DOHH2 (cell line): Measurements from ENCODE around the gene ZMIZ1.

Source experiments
- H3F3A ChIP-seq: fragments of 200-600 bp; sonication (generic), shearing (Covaris generic); 2 replicates; pipeline ENCODE4 v1.6.0; 2016; ENCODE audit warnings: antibody characterized with exemption, mild to moderate bottlenecking; ENCODE audit not compliant: control insufficient read depth, insufficient read depth
- H3K27ac ChIP-seq: fragments of 200-600 bp; sonication (generic); 2 replicates; pipeline ENCODE4 v1.5.1; 2014; ENCODE audit warnings: low read depth, mild to moderate bottlenecking, low read length, moderate library complexity
- H3K27me3 ChIP-seq: fragments of 200-600 bp; sonication (generic); 2 replicates; pipeline ENCODE4 v1.6.1; 2014; ENCODE audit warnings: mild to moderate bottlenecking, low read length, mixed read lengths; ENCODE audit not compliant: control insufficient read depth
- H3K36me3 ChIP-seq: fragments of 200-600 bp; sonication (generic); 2 replicates; pipeline ENCODE4 v1.6.1; 2014; ENCODE audit warnings: mild to moderate bottlenecking, low read length, moderate library complexity, mixed read lengths; ENCODE audit not compliant: control insufficient read depth
- H3K4me1 ChIP-seq: fragments of 200-600 bp; sonication (generic); 2 replicates; pipeline ENCODE4 v1.6.1; 2014; ENCODE audit warnings: mild to moderate bottlenecking, low read length, mixed read lengths; ENCODE audit not compliant: control insufficient read depth
- H3K4me2 ChIP-seq: fragments of 200-600 bp; sonication (generic); 2 replicates; pipeline ENCODE4 v1.6.0; 2014; ENCODE audit warnings: mild to moderate bottlenecking, low read length, moderate library complexity
- H3K4me3 ChIP-seq: fragments of 200-600 bp; sonication (generic); 2 replicates; pipeline ENCODE4 v1.5.1; 2014; ENCODE audit warnings: mild to moderate bottlenecking, low read length, mixed read lengths
- H3K79me2 ChIP-seq: fragments of 200-600 bp; sonication (generic); 2 replicates; pipeline ENCODE4 v1.6.1; 2014; ENCODE audit warnings: mild to moderate bottlenecking, low read length, mixed read lengths; ENCODE audit not compliant: control insufficient read depth
- H3K9me2 ChIP-seq: fragments of 200-600 bp; sonication (generic); replicated peaks from 2 replicates; pipeline ENCODE4 v1.6.1; 2014; ENCODE audit warnings: mild to moderate bottlenecking, low read length, mixed read lengths; ENCODE audit not compliant: control insufficient read depth
- H3K9me3 ChIP-seq: fragments of 200-600 bp; sonication (generic); 2 replicates; pipeline ENCODE4 v1.6.1; 2014; ENCODE audit warnings: antibody characterized with exemption, low read length, mixed read lengths; ENCODE audit not compliant: control insufficient read depth, insufficient read depth
- H4K20me1 ChIP-seq: fragments of 200-600 bp; sonication (generic); 2 replicates; pipeline ENCODE4 v1.6.0; 2014; ENCODE audit warnings: low read depth, mild to moderate bottlenecking, antibody characterized with exemption, low read length, moderate library complexity; ENCODE audit not compliant: control insufficient read depth, insufficient read depth
- EZH2phosphoT487 ChIP-seq: fragments of 200-600 bp; sonication (generic); IDR thresholded peaks from 2 replicates; pipeline ENCODE4 v1.6.1; 2017; ENCODE audit warnings: borderline replicate concordance, mild to moderate bottlenecking, antibody characterized with exemption, low read length, moderate library complexity, mixed read lengths
- TF ChIP-seq, protein P1 (sequence below): fragments of 200-600 bp; sonication (generic); IDR thresholded peaks from one replicate; pipeline ENCODE4 v1.5.1; 2014; ENCODE audit warnings: antibody characterized with exemption, mild to moderate bottlenecking, low read depth, low read length; ENCODE audit not compliant: poor library complexity, severe bottlenecking

Gene ZMIZ1

DNA sequence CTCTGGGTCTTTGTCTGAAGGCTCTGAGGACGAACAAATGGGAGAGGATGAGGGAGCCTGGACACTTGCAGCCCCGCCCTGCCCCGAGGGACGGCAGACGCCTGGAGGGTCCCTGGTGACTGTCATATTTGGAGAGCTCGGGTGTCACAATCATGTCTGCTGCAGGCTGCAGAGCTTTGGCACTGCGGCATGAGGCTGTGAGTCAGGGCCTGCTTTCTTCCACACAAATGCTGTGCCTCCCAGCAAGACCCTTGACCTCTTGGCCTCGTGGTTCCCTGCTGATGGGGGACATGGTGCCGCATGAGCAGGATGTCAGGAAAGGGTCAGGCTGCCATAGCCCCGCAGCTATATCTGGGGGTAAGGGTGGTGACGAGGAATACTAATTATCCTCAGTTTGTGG is 213.6 kb downstream of the ZMIZ1 start:
- H3K27me3 ChIP-seq, result no peaks in the 10 kb centered on the region
- no peaks in the 10 kb centered on the region for H3K9me3 ChIP-seq
- H3K4me1 ChIP-seq, result peaks cover 56% of the 10 kb centered on the region
- TF ChIP-seq, protein P1, sequence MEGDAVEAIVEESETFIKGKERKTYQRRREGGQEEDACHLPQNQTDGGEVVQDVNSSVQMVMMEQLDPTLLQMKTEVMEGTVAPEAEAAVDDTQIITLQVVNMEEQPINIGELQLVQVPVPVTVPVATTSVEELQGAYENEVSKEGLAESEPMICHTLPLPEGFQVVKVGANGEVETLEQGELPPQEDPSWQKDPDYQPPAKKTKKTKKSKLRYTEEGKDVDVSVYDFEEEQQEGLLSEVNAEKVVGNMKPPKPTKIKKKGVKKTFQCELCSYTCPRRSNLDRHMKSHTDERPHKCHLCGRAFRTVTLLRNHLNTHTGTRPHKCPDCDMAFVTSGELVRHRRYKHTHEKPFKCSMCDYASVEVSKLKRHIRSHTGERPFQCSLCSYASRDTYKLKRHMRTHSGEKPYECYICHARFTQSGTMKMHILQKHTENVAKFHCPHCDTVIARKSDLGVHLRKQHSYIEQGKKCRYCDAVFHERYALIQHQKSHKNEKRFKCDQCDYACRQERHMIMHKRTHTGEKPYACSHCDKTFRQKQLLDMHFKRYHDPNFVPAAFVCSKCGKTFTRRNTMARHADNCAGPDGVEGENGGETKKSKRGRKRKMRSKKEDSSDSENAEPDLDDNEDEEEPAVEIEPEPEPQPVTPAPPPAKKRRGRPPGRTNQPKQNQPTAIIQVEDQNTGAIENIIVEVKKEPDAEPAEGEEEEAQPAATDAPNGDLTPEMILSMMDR, result no peak
- no peak for TF ChIP-seq EZH2phosphoT487
- no peaks in the 10 kb centered on the region for H4K20me1 ChIP-seq
- H3K4me3 ChIP-seq, result no peak overlapping the region
- peaks cover 18% of the 10 kb centered on the region for H3K36me3 ChIP-seq
- H3K9me2 ChIP-seq, result no peaks in the 10 kb centered on the region
- 0 out of 2 replicates have a peak overlapping the region, but pooled peaks have one; percentile 63 for H3K4me2 ChIP-seq
- peaks cover 11% of the 10 kb centered on the region for H3F3A ChIP-seq
- H3K79me2 ChIP-seq, result peaks cover 6% of the 10 kb centered on the region
- no peak overlapping the region for H3K27ac ChIP-seq

DNA sequence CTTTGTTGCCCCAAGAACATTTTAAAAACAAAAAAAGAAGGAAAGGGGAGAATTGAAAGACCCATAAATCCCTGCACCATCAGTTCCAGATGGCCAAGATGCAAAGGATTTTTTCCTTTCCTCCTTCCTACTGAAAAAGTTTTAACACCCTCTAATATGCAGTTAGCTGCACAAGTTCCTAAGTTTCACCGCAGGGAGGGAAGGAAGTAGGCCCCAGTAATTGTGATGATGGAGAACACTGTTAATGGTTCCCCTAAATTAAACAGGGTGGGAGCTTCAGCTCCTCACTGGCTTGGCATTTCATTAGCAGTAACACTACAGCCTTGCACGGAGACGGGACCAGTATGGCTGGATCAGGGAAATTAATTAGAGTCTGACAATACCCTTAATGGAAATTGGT is 214.8 kb downstream of the ZMIZ1 start:
- peaks cover 9% of the 10 kb centered on the region for H3K79me2 ChIP-seq
- no peaks in the 10 kb centered on the region for H3K9me3 ChIP-seq
- H3K4me1 ChIP-seq, result peaks cover 56% of the 10 kb centered on the region
- H3K27me3 ChIP-seq, result no peaks in the 10 kb centered on the region
- H3K36me3 ChIP-seq, result peaks cover 14% of the 10 kb centered on the region
- no peaks in the 10 kb centered on the region for H4K20me1 ChIP-seq
- H3K27ac ChIP-seq, result peak overlapping the region; percentile 39
- TF ChIP-seq, protein P1, result no peak
- no peak for TF ChIP-seq EZH2phosphoT487
- peak overlapping the region; percentile 51 for H3K4me3 ChIP-seq
- peaks cover 11% of the 10 kb centered on the region for H3F3A ChIP-seq
- H3K4me2 ChIP-seq, result peak overlapping the region; percentile 63
- H3K9me2 ChIP-seq, result no peaks in the 10 kb centered on the region

DNA sequence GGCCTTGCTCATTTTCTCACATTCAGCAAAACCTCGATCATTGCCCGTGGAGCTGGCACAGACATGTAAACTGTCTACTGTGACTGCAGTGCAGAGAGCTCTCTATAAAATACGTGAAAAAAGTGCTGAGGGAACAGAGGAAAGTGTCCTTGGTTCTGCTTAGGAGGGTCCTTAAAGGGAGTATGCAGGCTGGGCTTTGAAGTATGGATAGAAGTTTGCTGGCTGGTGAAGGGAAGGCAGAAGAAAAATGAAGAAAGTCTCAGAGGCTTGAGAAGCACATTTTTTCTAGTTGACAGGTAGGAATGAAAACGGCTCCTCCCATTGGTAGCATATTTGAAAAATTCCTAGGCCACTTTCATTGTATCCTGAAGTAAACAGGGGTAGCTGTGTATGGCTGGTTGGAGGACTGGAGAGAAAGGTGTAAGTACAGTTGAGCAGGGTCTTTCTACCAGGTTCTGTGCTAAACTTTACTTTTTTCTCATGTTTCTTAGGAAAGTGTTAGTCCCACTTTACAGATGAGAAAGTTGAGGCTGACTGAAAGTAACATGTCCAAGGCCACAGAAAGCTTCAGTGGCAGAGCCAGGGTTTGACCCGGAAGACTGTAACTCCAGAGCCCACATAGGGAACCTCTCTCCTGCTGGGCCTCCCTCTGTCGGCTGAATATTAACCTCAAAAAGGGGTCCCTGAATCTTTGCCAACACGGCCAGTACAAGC is 215.5 kb downstream of the ZMIZ1 start:
- peak overlapping the region; percentile 51 for H3K4me3 ChIP-seq
- peak overlapping the region; percentile 39 for H3K27ac ChIP-seq
- no peaks in the 10 kb centered on the region for H3K27me3 ChIP-seq
- peaks cover 11% of the 10 kb centered on the region for H3F3A ChIP-seq
- peak overlapping the region; percentile 63 for H3K4me2 ChIP-seq
- H3K79me2 ChIP-seq, result peaks cover 9% of the 10 kb centered on the region
- H3K9me3 ChIP-seq, result no peaks in the 10 kb centered on the region
- no peaks in the 10 kb centered on the region for H4K20me1 ChIP-seq
- H3K4me1 ChIP-seq, result peaks cover 56% of the 10 kb centered on the region
- H3K9me2 ChIP-seq, result no peaks in the 10 kb centered on the region
- TF ChIP-seq, protein P1, result no peak
- no peak for TF ChIP-seq EZH2phosphoT487
- peaks cover 14% of the 10 kb centered on the region for H3K36me3 ChIP-seq
